ENCODE measurements around the gene C22orf39.

- no peak for TF ChIP-seq ZBTB43 (CRISPR knock-in tag; IDR thresholded peaks at IDR 0.05)
- no peak for TF ChIP-seq ZNF423 (CRISPR knock-in tag; IDR thresholded peaks at IDR 0.05)
- no peak for TF ChIP-seq CTCF (IDR thresholded peaks at IDR 0.05)
- no peak for TF ChIP-seq ZNF263 (CRISPR knock-in tag; IDR thresholded peaks at IDR 0.05; ENCODE audit: low read depth)
- no peak for TF ChIP-seq USF2 (CRISPR knock-in tag; IDR thresholded peaks at IDR 0.05)
Measured at GRCh38 chr22:19482297-19482696, 34.8 kb upstream of the C22orf39 start.
